H9 (cell line): Measurements from ENCODE around the gene ARHGEF10L. TPM values are rescaled to one million over a fixed set of nuclear protein-coding genes. Genes with fewer than 3 reads are reported as not detected.

Source experiments
- DNase-seq: peaks from one replicate; pipeline ENCODE4 v3.0.0-alpha.2; 2017
- H2AFZ ChIP-seq: one replicate; pipeline ENCODE4 v1.6.1; 2013; ENCODE audit warnings: mild to moderate bottlenecking, low read length, control low read depth, moderate library complexity
- H2AK5ac ChIP-seq: 2 replicates; pipeline ENCODE4 v1.6.1; 2013; ENCODE audit warnings: low read length, control low read depth, mixed read lengths; ENCODE audit not compliant: insufficient read length
- H2BK120ac ChIP-seq: one replicate; pipeline ENCODE4 v1.6.1; 2013; ENCODE audit warnings: low read depth, mild to moderate bottlenecking, low read length, control low read depth, inconsistent platforms; ENCODE audit not compliant: poor library complexity, severe bottlenecking
- H2BK12ac ChIP-seq: 2 replicates; pipeline ENCODE4 v1.6.1; 2013; ENCODE audit warnings: low read length, control low read depth, mixed read lengths, low read depth; ENCODE audit not compliant: insufficient read length
- H2BK15ac ChIP-seq: 2 replicates; pipeline ENCODE4 v1.6.1; 2013; ENCODE audit warnings: low read depth, low read length, control low read depth
- H2BK20ac ChIP-seq: one replicate; pipeline ENCODE4 v1.6.1; 2013; ENCODE audit warnings: low read depth, mild to moderate bottlenecking, low read length, control low read depth, inconsistent platforms; ENCODE audit not compliant: poor library complexity, severe bottlenecking
- H2BK5ac ChIP-seq: 2 replicates; pipeline ENCODE4 v1.6.1; 2013; ENCODE audit warnings: low read length, control low read depth, mixed read lengths; ENCODE audit not compliant: insufficient read length
- H3K14ac ChIP-seq: 2 replicates; pipeline ENCODE4 v1.6.1; 2013; ENCODE audit warnings: low read length, control low read depth; ENCODE audit not compliant: insufficient read depth
- H3K18ac ChIP-seq: 2 replicates; pipeline ENCODE4 v1.6.1; 2013; ENCODE audit warnings: low read depth, mild to moderate bottlenecking, mixed read lengths, low read length, control low read depth; ENCODE audit not compliant: insufficient read length
- H3K23ac ChIP-seq: 2 replicates; pipeline ENCODE4 v1.6.1; 2013; ENCODE audit warnings: low read length, control low read depth, mixed read lengths, low read depth; ENCODE audit not compliant: insufficient read length
- H3K23me2 ChIP-seq: 2 replicates; pipeline ENCODE4 v1.6.1; 2013; ENCODE audit warnings: low read depth, mild to moderate bottlenecking, mixed read lengths, low read length, control low read depth; ENCODE audit not compliant: insufficient read length, poor library complexity, severe bottlenecking
- H3K27ac ChIP-seq: 2 replicates; pipeline ENCODE4 v1.5.1; 2013; ENCODE audit warnings: low read length, control low read depth, mixed read lengths, low read depth; ENCODE audit not compliant: insufficient read length
- H3K27me3 ChIP-seq: 2 replicates; pipeline ENCODE4 v1.6.1; 2013; ENCODE audit warnings: low read length, control low read depth, inconsistent platforms; ENCODE audit not compliant: insufficient read depth
- H3K4ac ChIP-seq: 2 replicates; pipeline ENCODE4 v1.6.1; 2013; ENCODE audit warnings: low read depth, mild to moderate bottlenecking, control low read depth, inconsistent platforms, low read length, moderate library complexity
- H3K4me1 ChIP-seq: 2 replicates; pipeline ENCODE4 v1.6.1; 2013; ENCODE audit warnings: low read length, control low read depth, inconsistent platforms; ENCODE audit not compliant: insufficient read depth
- H3K4me2 ChIP-seq: 2 replicates; pipeline ENCODE4 v1.6.1; 2013; ENCODE audit warnings: low read length, control low read depth, mixed read lengths; ENCODE audit not compliant: insufficient read length, insufficient read depth
- H3K56ac ChIP-seq: 2 replicates; pipeline ENCODE4 v1.6.1; 2013; ENCODE audit warnings: low read depth, mild to moderate bottlenecking, mixed read lengths, low read length, control low read depth; ENCODE audit not compliant: insufficient read length
- H3K79me1 ChIP-seq: 2 replicates; pipeline ENCODE4 v1.6.1; 2013; ENCODE audit warnings: low read depth, mild to moderate bottlenecking, moderate library complexity, low read length, control low read depth, inconsistent platforms; ENCODE audit not compliant: insufficient read depth, poor library complexity, severe bottlenecking
- H3K79me2 ChIP-seq: 2 replicates; pipeline ENCODE4 v1.6.1; 2013; ENCODE audit warnings: low read length, control low read depth, inconsistent platforms; ENCODE audit not compliant: insufficient read depth
- H3K9ac ChIP-seq: 2 replicates; pipeline ENCODE4 v1.6.1; 2013; ENCODE audit warnings: low read length, control low read depth, mixed read lengths; ENCODE audit not compliant: insufficient read length; ENCODE audit errors: extremely low read depth
- H3K9me3 ChIP-seq: one replicate; pipeline ENCODE4 v1.6.1; 2013; ENCODE audit warnings: low read depth, low read length, inconsistent platforms; ENCODE audit not compliant: control insufficient read depth
- H3T11ph ChIP-seq: one replicate; pipeline ENCODE4 v1.6.1; 2013; ENCODE audit warnings: mild to moderate bottlenecking, low read length, control low read depth, inconsistent platforms
- H4K20me1 ChIP-seq: one replicate; pipeline ENCODE4 v1.6.1; 2013; ENCODE audit not compliant: control insufficient read depth, insufficient read length, insufficient read depth
- H4K5ac ChIP-seq: 2 replicates; pipeline ENCODE4 v1.6.1; 2013; ENCODE audit warnings: low read depth, mild to moderate bottlenecking, mixed read lengths, low read length, control low read depth; ENCODE audit not compliant: insufficient read length
- H4K8ac ChIP-seq: replicated peaks from 2 replicates; pipeline ENCODE4 v1.6.1; 2013; ENCODE audit warnings: low read length, control low read depth, mixed read lengths, low read depth; ENCODE audit not compliant: insufficient read length
- H4K91ac ChIP-seq: 2 replicates; pipeline ENCODE4 v1.6.1; 2013; ENCODE audit warnings: low read depth, mild to moderate bottlenecking, moderate library complexity, mixed read lengths, low read length, control low read depth; ENCODE audit not compliant: insufficient read length
- H3K27ac Mint-ChIP-seq, 3 experiments: 2 replicates in 2 of 3; 3 replicates in 1 of 3; pipeline ENCODE4 v1.8.0; 2020 to 2021; ENCODE audit warnings: mixed read lengths in 3 of 3, mild to moderate bottlenecking in 1 of 3, moderate library complexity in 1 of 3
- H3K27me3 Mint-ChIP-seq: 2 replicates; pipeline ENCODE4 v1.8.0; 2021; ENCODE audit warnings: low read depth, mild to moderate bottlenecking, moderate library complexity, mixed read lengths
- H3K36me3 Mint-ChIP-seq, 3 experiments: 2 replicates in 2 of 3; 3 replicates in 1 of 3; pipeline ENCODE4 v1.8.0; 2020 to 2021; ENCODE audit warnings: low read depth in 3 of 3, mixed read lengths in 3 of 3; ENCODE audit not compliant: insufficient read depth in 1 of 3
- H3K4me1 Mint-ChIP-seq, 2 experiments: 2 replicates each; pipeline ENCODE4 v1.8.0; 2020; ENCODE audit warnings: mixed read lengths in 2 of 2
- H3K4me3 Mint-ChIP-seq, 2 experiments: 2 replicates in 1 of 2; 3 replicates in 1 of 2; pipeline ENCODE4 v1.8.0; 2020 to 2021; ENCODE audit warnings: mild to moderate bottlenecking in 2 of 2, mixed read lengths in 2 of 2, moderate library complexity in 1 of 2
- H3K9me3 Mint-ChIP-seq, 2 experiments: 2 replicates in 1 of 2; 3 replicates in 1 of 2; pipeline ENCODE4 v1.8.0; 2020; ENCODE audit warnings: mild to moderate bottlenecking in 2 of 2, mixed read lengths in 2 of 2, moderate library complexity in 1 of 2
- WGBS: extraction: QIAGEN DNeasy Blood & Tissue Kit; methylation state at CpG from one replicate; pipeline ENCODE4 v1.1.7; 2013; ENCODE audit warnings: missing lambda C conversion rate, low lambda C conversion rate, mixed read lengths; ENCODE audit not compliant: insufficient read length; ENCODE audit errors: extremely low coverage; 5-methylcytosine and 5-hydroxymethylcytosine counted together
- total RNA-seq: library from RNA; stranded (reverse); gene quantifications from 2 replicates; pipeline ENCODE4 v1.2.1, GENCODE V29; 2021
- TF ChIP-seq, protein P1 (sequence below): fragments of 200-600 bp; sonication (generic); conservative IDR thresholded peaks from 3 replicates; pipeline ENCODE4 v1.8.0; 2021; ENCODE audit warnings: antibody characterized with exemption, mild to moderate bottlenecking

Gene ARHGEF10L
- total RNA-seq, 1 experiment from 2014 or later, result 20.2 TPM

DNA sequence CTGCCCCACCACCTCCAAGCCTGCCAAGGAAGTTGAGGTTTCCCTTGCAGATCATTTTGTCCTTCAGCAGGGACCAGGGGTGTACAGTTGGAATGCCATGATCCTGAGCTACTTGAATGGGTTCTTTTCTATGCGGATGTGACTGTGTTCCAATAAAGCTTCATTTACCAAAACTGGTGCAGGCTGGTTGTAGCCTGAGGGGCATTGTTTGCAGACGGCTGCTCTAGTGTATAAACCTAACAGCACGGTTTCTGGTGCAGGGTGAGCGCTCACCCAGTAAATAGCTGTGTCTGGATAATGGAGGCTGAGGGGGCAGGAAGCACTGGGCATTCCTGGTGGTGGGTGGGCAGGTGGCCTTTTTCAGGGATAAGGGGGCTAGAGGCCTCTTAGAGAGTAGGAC is 142.9 kb downstream of the ARHGEF10L start:
- TF ChIP-seq, protein P1, sequence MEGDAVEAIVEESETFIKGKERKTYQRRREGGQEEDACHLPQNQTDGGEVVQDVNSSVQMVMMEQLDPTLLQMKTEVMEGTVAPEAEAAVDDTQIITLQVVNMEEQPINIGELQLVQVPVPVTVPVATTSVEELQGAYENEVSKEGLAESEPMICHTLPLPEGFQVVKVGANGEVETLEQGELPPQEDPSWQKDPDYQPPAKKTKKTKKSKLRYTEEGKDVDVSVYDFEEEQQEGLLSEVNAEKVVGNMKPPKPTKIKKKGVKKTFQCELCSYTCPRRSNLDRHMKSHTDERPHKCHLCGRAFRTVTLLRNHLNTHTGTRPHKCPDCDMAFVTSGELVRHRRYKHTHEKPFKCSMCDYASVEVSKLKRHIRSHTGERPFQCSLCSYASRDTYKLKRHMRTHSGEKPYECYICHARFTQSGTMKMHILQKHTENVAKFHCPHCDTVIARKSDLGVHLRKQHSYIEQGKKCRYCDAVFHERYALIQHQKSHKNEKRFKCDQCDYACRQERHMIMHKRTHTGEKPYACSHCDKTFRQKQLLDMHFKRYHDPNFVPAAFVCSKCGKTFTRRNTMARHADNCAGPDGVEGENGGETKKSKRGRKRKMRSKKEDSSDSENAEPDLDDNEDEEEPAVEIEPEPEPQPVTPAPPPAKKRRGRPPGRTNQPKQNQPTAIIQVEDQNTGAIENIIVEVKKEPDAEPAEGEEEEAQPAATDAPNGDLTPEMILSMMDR, result no peak
- Histone ChIP-seq H3K27me3 (no peaks in the 10 kb centered on the region), H3K79me2 (no peaks in the 10 kb centered on the region), H3K9ac (no peak overlapping the region), H3K23ac (no peak overlapping the region), H4K8ac (no peak overlapping the region), H3K18ac (no peak overlapping the region), H3T11ph (no peak overlapping the region), H3K9me3 (no peaks in the 10 kb centered on the region), H2BK120ac (no peak overlapping the region), H2AK5ac (no peak overlapping the region), H3K4ac (no peak overlapping the region), H4K20me1 (no peaks in the 10 kb centered on the region), H2BK20ac (no peak overlapping the region), H4K5ac (no peak overlapping the region), H3K23me2 (no peaks in the 10 kb centered on the region), H3K56ac (no peak overlapping the region), H3K4me1 (peaks cover 3% of the 10 kb centered on the region; the same call in 1 of the 2 replicates), H2BK15ac (no peak overlapping the region), H3K4me2 (no peak overlapping the region), H2BK12ac (no peak overlapping the region), H3K79me1 (no peaks in the 10 kb centered on the region), H3K14ac (no peak overlapping the region), H2AFZ (no peak overlapping the region), H3K27ac (no peak overlapping the region), H4K91ac (no peak overlapping the region), H2BK5ac (no peak overlapping the region)
- no peak overlapping the region for H3K4me3 Mint-ChIP-seq
- DNase-seq, result no peak
- no peaks in the 10 kb centered on the region for H3K9me3 Mint-ChIP-seq
- WGBS, result no CpG with 5 or more reads among the region's 4 CpGs
- no peaks in the 10 kb centered on the region; the same call in 1 of the 2 replicates for H3K27me3 Mint-ChIP-seq
- peaks cover 4 to 31% (median 6%) of the 10 kb centered on the region in 3 experiments for H3K36me3 Mint-ChIP-seq
- peaks cover 17 to 23% of the 10 kb centered on the region in 2 experiments for H3K4me1 Mint-ChIP-seq
- H3K27ac Mint-ChIP-seq, result peak overlapping the region; percentile 25 to 95 (median 36); a peak in 5 of 7 replicates
